Mammary epithelial cell (primary cell): ENCODE measurements around the gene SIGLEC10.

ENCODE experiments used
- CTCF ChIP-seq, 2 donors: IDR thresholded peaks in 1 of 2; conservative IDR thresholded peaks in 1 of 2; 2 replicates each; pipeline ENCODE4 v1.5.1; 2011 to 2012; ENCODE audit warnings: inconsistent platforms in 2 of 2, low read length in 2 of 2, mild to moderate bottlenecking in 2 of 2, control low read depth in 1 of 2, low read depth in 1 of 2; ENCODE audit not compliant: insufficient read depth in 1 of 2; ENCODE audit errors: extremely low read depth in 1 of 2
- EZH2 ChIP-seq: IDR thresholded peaks from 2 replicates; pipeline ENCODE4 v1.6.1; 2012; ENCODE audit warnings: low read length, inconsistent platforms, borderline replicate concordance

GRCh38 chr19:51450730-51451307 lies 33.4 kb upstream of the SIGLEC10 start:
- TF ChIP-seq CTCF (conservative IDR thresholded peaks at IDR 0.05 in 1 of 2, IDR thresholded peaks at IDR 0.05 in 1 of 2; ENCODE audit: extremely low read depth in 1 of 2, insufficient read depth in 1 of 2, low read depth in 1 of 2, low read length in 2 of 2) (no peak), EZH2 (no peak)
